Measurements from ENCODE around the gene DNMBP.

GRCh38 chr10:99906470-99906869 lies 103.3 kb downstream of the DNMBP start:
- TF ChIP-seq EP300 (IDR thresholded peaks at IDR 0.05) (no peak), POLR2A (IDR thresholded peaks at IDR 0.05) (no peak)
- TF ChIP-seq, protein P1, sequence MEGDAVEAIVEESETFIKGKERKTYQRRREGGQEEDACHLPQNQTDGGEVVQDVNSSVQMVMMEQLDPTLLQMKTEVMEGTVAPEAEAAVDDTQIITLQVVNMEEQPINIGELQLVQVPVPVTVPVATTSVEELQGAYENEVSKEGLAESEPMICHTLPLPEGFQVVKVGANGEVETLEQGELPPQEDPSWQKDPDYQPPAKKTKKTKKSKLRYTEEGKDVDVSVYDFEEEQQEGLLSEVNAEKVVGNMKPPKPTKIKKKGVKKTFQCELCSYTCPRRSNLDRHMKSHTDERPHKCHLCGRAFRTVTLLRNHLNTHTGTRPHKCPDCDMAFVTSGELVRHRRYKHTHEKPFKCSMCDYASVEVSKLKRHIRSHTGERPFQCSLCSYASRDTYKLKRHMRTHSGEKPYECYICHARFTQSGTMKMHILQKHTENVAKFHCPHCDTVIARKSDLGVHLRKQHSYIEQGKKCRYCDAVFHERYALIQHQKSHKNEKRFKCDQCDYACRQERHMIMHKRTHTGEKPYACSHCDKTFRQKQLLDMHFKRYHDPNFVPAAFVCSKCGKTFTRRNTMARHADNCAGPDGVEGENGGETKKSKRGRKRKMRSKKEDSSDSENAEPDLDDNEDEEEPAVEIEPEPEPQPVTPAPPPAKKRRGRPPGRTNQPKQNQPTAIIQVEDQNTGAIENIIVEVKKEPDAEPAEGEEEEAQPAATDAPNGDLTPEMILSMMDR (IDR thresholded peaks at IDR 0.05), result no peak

All from tibial nerve (tissue), 4 donors.